Measurements from ENCODE around the gene MAG. TPM values are rescaled to one million over a fixed set of nuclear protein-coding genes. Genes with fewer than 3 reads are reported as not detected.

MAG gene
- total and polyA plus RNA-seq, 9 of the 15 experiments (the other 6 are each of a cell fraction or from before 2014, with no cell fraction given) = 0.11 to 10.0 (median 1.6) TPM

- TF ChIP-seq IFI16 (CRISPR knock-in tag; IDR thresholded peaks at IDR 0.05) (0 out of 2 replicates have a peak, but pooled peaks have one; percentile 46), THAP7 (CRISPR knock-in tag; IDR thresholded peaks at IDR 0.05) (0 out of 2 replicates have a peak, but pooled peaks have one; percentile 30), POLR2B (IDR thresholded peaks at IDR 0.05; ENCODE audit: low read depth, partially characterized antibody) (peak; percentile 12), NFIC (IDR thresholded peaks at IDR 0.05) (peak; percentile 65), CLOCK (CRISPR knock-in tag; IDR thresholded peaks at IDR 0.05; ENCODE audit: borderline replicate concordance) (no peak), E2F1 (CRISPR knock-in tag; IDR thresholded peaks at IDR 0.05) (peak; percentile 59; the same call in 1 of the 2 replicates), SMAD1 (IDR thresholded peaks at IDR 0.05; ENCODE audit: low read depth, low read length, partially characterized antibody) (peak; percentile 17), ZNF561 (CRISPR knock-in tag; conservative IDR thresholded peaks at IDR 0.05) (no peak), ZNF23 (CRISPR knock-in tag; IDR thresholded peaks at IDR 0.05) (no peak), HOMEZ (CRISPR knock-in tag; IDR thresholded peaks at IDR 0.05) (peak; percentile 47; the same call in 1 of the 2 replicates), RCOR1 (IDR thresholded peaks at IDR 0.05; ENCODE audit: borderline replicate concordance in 1 of 2, low read depth in 2 of 2, low read length in 2 of 2) (peak in 1 of 2 experiments; percentile 75; a peak in 2 of 4 replicates), EGR1 (conservative IDR thresholded peaks at IDR 0.05) (peak; percentile 76), TAL1 (IDR thresholded peaks at IDR 0.05) (no peak), RNF2 (IDR thresholded peaks at IDR 0.05) (peak; percentile 82), NFATC3 (IDR thresholded peaks at IDR 0.05) (no peak), MYBL2 (IDR thresholded peaks at IDR 0.05; ENCODE audit: low read depth) (no peak), MYBL2 (CRISPR knock-in tag; IDR thresholded peaks at IDR 0.05; ENCODE audit: borderline replicate concordance) (0 out of 2 replicates have a peak, but pooled peaks have one; percentile 57), TEAD1 (CRISPR knock-in tag; IDR thresholded peaks at IDR 0.05) (0 out of 4 replicates have a peak, but pooled peaks of 1 of the 2 experiments have one; percentile 15), TARDBP (IDR thresholded peaks at IDR 0.05) (peak; percentile 28; the same call in 1 of the 2 replicates), NR3C1 (CRISPR knock-in tag; IDR thresholded peaks at IDR 0.05) (0 out of 2 replicates have a peak, but pooled peaks have one; percentile 66), USF1 (CRISPR knock-in tag; IDR thresholded peaks at IDR 0.05) (no peak), ZNF77 (CRISPR knock-in tag; IDR thresholded peaks at IDR 0.05) (0 out of 2 replicates have a peak, but pooled peaks have one; percentile 57)
Measured at GRCh38 chr19:35309481-35310279, 17.7 kb downstream of the MAG start (continued).

Data from K562 (cell line).